Neutrophil (primary cell): ENCODE measurements around the gene FBXL17.

ENCODE experiments used
- H3K27ac ChIP-seq: fragments of 200-600 bp; sonication (generic); 2 replicates; pipeline ENCODE4 v1.5.1; 2016; ENCODE audit warnings: mild to moderate bottlenecking, moderate library complexity
- H3K27me3 ChIP-seq: fragments of 200-600 bp; sonication (generic); 2 replicates; pipeline ENCODE4 v1.6.0; 2016; ENCODE audit warnings: mild to moderate bottlenecking
- H3K36me3 ChIP-seq: fragments of 200-600 bp; sonication (generic); 2 replicates; pipeline ENCODE4 v1.5.1; 2017
- H3K4me1 ChIP-seq, 2 experiments: fragments of 200-600 bp in 1 of 2; sonication (generic) in 1 of 2; 1 replicate in 1 of 2; 2 replicates in 1 of 2; pipeline versions ENCODE4 v1.5.1 to v1.6.1; 2013 to 2016; ENCODE audit warnings: low read depth in 1 of 2, low read length in 1 of 2, mild to moderate bottlenecking in 1 of 2, moderate library complexity in 1 of 2; ENCODE audit not compliant: control insufficient read depth in 1 of 2, insufficient read depth in 1 of 2
- H3K4me3 ChIP-seq, 2 experiments: fragments of 200-600 bp in 1 of 2; sonication (generic) in 1 of 2; 1 replicate in 1 of 2; 2 replicates in 1 of 2; pipeline ENCODE4 v1.5.1; 2013 to 2016; ENCODE audit warnings: low read depth in 1 of 2, low read length in 1 of 2, mild to moderate bottlenecking in 1 of 2, moderate library complexity in 1 of 2
- H3K9me3 ChIP-seq: fragments of 200-600 bp; sonication (generic); 2 replicates; pipeline ENCODE4 v1.5.1; 2016
- CTCF ChIP-seq: fragments of 200-600 bp; sonication (generic); IDR thresholded peaks from 2 replicates; pipeline ENCODE4 v1.5.1; 2016; ENCODE audit warnings: antibody characterized with exemption

Gene FBXL17

DNA sequence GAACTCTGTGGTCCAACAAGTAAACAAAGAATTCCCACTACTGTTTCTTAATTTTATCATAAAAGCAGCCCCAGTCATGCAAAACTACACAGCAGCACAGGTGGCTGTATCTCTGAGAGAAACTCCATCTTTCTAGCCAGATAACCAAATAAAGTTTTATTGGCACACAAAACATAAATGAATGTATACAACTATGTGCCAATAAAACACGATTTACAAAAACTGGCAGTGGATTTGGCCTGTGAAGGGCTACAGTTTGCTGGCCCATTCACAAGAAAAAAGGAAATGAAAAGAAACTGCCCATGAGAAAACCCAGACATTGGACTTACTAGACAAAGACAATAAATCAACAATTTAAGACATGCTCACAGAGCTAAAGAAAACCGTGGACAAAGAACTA is 10.6 kb downstream of the FBXL17 start:
- Histone ChIP-seq H3K9me3 (peaks cover 5% of the 10 kb centered on the region), H3K27me3 (no peaks in the 10 kb centered on the region), H3K4me1 (no peaks in the 10 kb centered on the region), H3K27ac (no peak overlapping the region), H3K36me3 (peaks cover 6% of the 10 kb centered on the region), H3K4me3 (no peak overlapping the region)
- no peak for TF ChIP-seq CTCF

GRCh38 chr5:108369167-108369566 is 12.7 kb downstream of the FBXL17 start:
- H3K36me3 ChIP-seq = peaks cover 12% of the 10 kb centered on the region
- TF ChIP-seq CTCF = no peak

GRCh38 chr5:108367679-108368334 is 14.1 kb downstream of the FBXL17 start:
- Histone ChIP-seq H3K4me1 (no peaks in the 10 kb centered on the region), H3K36me3 (peaks cover 19% of the 10 kb centered on the region), H3K4me3 (no peak overlapping the region), H3K27me3 (no peaks in the 10 kb centered on the region), H3K27ac (no peak overlapping the region), H3K9me3 (no peaks in the 10 kb centered on the region)
- TF ChIP-seq CTCF = no peak

More at GRCh38 chr5:108369167-108369566, 12.7 kb downstream of the FBXL17 start:
- Histone ChIP-seq H3K4me3 (no peak overlapping the region), H3K27ac (no peak overlapping the region), H3K27me3 (no peaks in the 10 kb centered on the region), H3K9me3 (peaks cover 5% of the 10 kb centered on the region), H3K4me1 (no peaks in the 10 kb centered on the region)

DNA sequence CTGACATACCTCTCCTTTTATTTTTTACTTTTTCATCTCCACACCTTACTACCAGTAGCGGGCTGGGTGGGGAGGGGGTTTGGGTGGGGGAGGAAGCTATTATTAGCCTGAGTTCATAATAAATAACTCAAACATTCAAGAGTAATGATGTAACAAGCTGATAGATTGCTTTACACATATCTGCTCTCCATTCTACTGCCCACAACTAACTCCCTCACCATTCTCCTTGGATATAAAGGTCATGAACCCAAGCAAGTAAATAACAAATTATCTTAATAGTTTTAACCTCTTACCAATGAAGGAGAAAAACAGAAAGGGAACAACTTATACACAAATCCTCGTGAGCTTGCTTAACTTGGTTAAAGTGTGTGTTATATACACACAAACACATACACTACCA is 15.4 kb downstream of the FBXL17 start:
- no peaks in the 10 kb centered on the region for H3K4me1 ChIP-seq
- no peaks in the 10 kb centered on the region for H3K27me3 ChIP-seq
- H3K9me3 ChIP-seq = no peaks in the 10 kb centered on the region
- H3K36me3 ChIP-seq = peaks cover 19% of the 10 kb centered on the region
- no peak overlapping the region for H3K4me3 ChIP-seq
- no peak for TF ChIP-seq CTCF
- H3K27ac ChIP-seq = no peak overlapping the region

GRCh38 chr5:108361771-108362170 is 20.1 kb downstream of the FBXL17 start:
- Histone ChIP-seq H3K4me3 (no peak overlapping the region), H3K27ac (no peak overlapping the region), H3K4me1 (no peaks in the 10 kb centered on the region), H3K27me3 (no peaks in the 10 kb centered on the region), H3K9me3 (no peaks in the 10 kb centered on the region), H3K36me3 (peaks cover 16% of the 10 kb centered on the region)
- TF ChIP-seq CTCF = no peak
